GM12865 (cell line): ENCODE data around the gene WIZ.

Experiments used
- DNase-seq: peaks from one replicate; pipeline ENCODE4 v3.0.0; 2010; ENCODE audit warnings: low read depth
- H3K4me3 ChIP-seq: 2 replicates; pipeline ENCODE4 v1.5.1; 2011; ENCODE audit warnings: mild to moderate bottlenecking, low read depth, low read length, control low read depth
- TF ChIP-seq, protein P1 (sequence below): IDR thresholded peaks from 2 replicates; pipeline ENCODE4 v1.5.1; 2011; ENCODE audit warnings: low read length, control low read depth, low read depth, inconsistent platforms; ENCODE audit not compliant: insufficient read depth; ENCODE audit errors: missing control alignments

Gene WIZ

DNA sequence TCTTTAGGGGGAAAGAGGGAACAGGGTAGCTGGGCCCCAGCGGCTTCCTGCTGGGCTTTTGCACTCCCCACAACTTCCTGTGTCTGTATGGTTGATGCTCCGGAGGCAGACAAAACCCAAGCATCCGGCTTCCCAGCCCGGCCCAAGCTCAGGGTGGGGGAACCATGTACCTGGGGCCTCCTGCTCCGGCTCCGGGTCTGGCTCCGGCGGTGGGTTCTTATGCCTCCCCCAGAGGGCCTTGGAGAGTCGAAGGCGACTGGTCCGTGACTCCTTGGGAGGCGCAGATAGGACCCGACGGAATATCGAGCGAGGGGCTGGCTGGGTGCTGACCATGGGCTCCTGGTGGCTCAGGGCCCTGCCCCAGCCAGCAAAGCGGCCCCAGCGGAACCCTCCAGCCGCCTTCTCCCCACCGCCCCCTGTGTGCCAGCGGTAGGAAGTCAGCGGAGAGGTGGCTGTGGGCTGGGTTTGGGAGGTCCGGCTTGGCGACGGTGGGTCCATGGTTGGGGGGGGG lies 14.2 kb upstream of the WIZ start:
- H3K4me3 ChIP-seq: peak overlapping the region; percentile 73
- TF ChIP-seq, protein P1, sequence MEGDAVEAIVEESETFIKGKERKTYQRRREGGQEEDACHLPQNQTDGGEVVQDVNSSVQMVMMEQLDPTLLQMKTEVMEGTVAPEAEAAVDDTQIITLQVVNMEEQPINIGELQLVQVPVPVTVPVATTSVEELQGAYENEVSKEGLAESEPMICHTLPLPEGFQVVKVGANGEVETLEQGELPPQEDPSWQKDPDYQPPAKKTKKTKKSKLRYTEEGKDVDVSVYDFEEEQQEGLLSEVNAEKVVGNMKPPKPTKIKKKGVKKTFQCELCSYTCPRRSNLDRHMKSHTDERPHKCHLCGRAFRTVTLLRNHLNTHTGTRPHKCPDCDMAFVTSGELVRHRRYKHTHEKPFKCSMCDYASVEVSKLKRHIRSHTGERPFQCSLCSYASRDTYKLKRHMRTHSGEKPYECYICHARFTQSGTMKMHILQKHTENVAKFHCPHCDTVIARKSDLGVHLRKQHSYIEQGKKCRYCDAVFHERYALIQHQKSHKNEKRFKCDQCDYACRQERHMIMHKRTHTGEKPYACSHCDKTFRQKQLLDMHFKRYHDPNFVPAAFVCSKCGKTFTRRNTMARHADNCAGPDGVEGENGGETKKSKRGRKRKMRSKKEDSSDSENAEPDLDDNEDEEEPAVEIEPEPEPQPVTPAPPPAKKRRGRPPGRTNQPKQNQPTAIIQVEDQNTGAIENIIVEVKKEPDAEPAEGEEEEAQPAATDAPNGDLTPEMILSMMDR: peak; percentile 3
- DNase-seq: peak; percentile 90

- DNase-seq: no peak
- H3K4me3 ChIP-seq: no peak overlapping the region
- TF ChIP-seq, protein P1: no peak
These were observed 11.9 kb upstream of the WIZ start for GRCh38 chr19:15461694-15462093.

DNA sequence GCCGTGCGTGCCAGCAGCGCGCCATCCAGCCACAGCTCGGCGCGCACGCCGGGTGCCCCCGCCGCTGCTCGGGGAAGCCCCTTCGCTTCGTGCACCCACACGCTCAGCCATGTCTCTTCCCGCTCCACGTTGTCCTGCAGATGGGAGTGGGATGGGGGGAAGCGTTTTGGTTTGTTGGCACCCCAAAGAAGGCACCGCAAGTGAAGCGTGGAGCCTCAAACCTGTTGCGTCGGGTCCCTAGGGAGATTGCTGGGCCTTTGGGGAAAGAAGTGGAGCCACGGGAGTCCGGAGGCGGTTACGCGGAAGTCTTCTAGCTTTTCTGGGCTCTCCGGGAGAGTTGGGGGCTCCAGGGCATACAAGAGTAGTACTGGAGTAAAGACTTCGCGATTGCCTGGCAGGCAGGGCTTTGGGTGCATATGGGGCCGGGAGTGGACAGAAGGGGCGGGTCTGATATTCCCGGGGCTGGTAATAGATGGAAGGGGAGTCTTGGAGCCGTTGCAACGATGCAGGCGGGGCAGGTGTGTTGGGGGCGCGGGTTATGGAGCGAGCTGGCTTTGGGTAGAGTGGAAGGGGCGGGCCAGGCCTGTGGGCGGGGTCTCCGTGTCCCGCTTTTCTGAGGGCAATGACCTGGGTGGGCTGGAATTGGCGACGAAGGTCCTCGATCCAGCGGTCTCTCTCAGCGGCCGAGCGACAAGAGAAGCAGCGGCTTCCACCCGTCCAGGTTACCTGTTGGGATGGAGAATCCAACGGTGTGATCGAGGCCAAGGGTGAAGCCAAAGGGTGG lies 8.1 kb upstream of the WIZ start:
- TF ChIP-seq, protein P1: no peak
- DNase-seq: no peak
- H3K4me3 ChIP-seq: no peak overlapping the region

DNA sequence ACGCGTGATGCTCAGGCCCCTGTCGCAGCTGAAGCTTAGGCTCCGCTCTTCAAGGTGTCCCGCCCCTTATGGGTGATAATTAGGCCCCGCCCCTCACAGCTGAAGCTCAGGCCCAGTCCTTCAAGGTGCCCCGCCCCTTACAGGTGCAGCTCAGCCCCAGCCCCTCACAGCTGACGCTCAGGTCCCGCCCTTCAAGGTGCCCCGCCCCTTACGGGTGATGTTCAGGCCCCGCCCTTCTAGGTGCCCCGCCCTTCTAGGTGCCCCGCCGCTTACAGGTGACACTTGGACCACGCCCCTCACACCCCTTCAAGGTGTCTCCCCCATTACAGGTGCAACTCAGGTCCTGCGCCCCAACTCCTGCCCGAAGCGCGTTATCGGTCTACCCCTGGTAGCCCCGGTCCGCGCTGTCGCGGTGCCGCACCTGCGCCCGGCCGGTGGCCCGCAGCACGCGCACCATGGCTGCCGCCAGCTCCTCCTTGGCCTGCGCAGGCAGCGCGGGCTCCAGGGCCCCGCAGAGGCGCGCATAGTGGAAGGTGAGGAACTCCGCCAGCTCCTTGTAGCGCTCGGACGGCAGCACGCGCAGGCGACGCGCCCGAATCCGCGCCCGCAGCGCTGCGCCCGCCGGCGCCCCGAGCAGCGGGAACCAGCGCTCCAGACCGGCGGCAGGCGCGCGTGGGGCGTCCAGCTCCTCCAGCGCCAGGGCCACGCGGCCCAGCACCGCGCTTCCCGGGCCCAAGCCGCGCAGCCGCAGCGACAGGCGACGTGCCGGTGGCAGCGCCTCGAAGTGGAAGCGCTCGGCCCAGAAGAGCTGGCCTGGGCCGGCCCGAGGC lies 7.3 kb upstream of the WIZ start:
- TF ChIP-seq, protein P1: no peak
- peak; percentile 56 for DNase-seq
- H3K4me3 ChIP-seq: no peak overlapping the region

- H3K4me3 ChIP-seq: no peak overlapping the region
These were observed 6.7 kb upstream of the WIZ start for GRCh38 chr19:15456441-15456840.

DNA sequence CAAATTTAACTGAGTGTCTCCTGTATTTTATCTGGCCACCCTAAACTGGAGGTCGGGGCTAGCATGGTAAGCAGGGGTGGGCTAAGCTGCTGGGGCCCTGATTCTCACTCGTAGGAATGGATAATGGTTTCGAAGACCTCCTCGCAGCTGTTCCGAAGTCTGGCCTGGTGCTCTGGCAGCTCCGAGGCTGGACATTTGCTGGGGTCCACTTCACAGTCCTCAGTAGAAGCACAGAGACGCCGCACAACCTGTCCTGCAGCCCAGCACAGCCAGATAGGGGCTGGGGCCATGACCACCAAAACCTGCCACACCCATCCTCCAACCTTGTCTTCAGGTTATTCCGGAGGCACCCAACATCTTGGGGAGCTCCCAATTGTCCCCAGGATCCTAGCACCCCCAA lies 6.2 kb upstream of the WIZ start:
- TF ChIP-seq, protein P1: no peak
- no peak for DNase-seq
- no peak overlapping the region for H3K4me3 ChIP-seq

More at GRCh38 chr19:15456441-15456840, 6.7 kb upstream of the WIZ start:
- TF ChIP-seq, protein P1: no peak
- no peak for DNase-seq
